HEK293 (cell line): ENCODE data around the gene IGF1R.

ENCODE experiments used
- CTCF ChIA-PET: fragments of 350-600 bp; formaldehyde crosslinking; extraction: SDS; loops from one replicate; lab custom pipeline; 2021; ENCODE audit warnings: antibody characterized with exemption; lab: Yijun Ruan, JAX
- POLR2A ChIA-PET: fragments of 300-600 bp; formaldehyde crosslinking; extraction: SDS; loops from one replicate; lab custom pipeline; 2020; ENCODE audit warnings: antibody characterized with exemption, inconsistent platforms; lab: Yijun Ruan, JAX
- H3K27ac ChIP-seq: fragments of 200-500 bp; sonication (Bioruptor generic); 2 replicates; pipeline ENCODE4 v1.5.1; 2014; ENCODE audit warnings: low read depth, low read length, control low read depth, inconsistent platforms; ENCODE audit errors: extremely low read depth
- H3K36me3 ChIP-seq, 2 experiments: fragments of 200-500 bp in 1 of 2; sonication (Bioruptor generic) in 1 of 2; 1 replicate in 1 of 2; 2 replicates in 1 of 2; pipeline ENCODE4 v1.5.1; 2014 to 2017; ENCODE audit warnings: inconsistent platforms in 2 of 2, low read length in 2 of 2; ENCODE audit not compliant: control insufficient read depth in 2 of 2, insufficient read depth in 1 of 2
- H3K4me1 ChIP-seq: fragments of 200-500 bp; sonication (Bioruptor generic); 2 replicates; pipeline ENCODE4 v1.5.1; 2014; ENCODE audit warnings: mild to moderate bottlenecking, low read length, inconsistent platforms; ENCODE audit not compliant: control insufficient read depth, insufficient read depth
- H3K4me3 ChIP-seq: 2 replicates; pipeline ENCODE4 v1.5.1; 2011; ENCODE audit warnings: low read depth, mild to moderate bottlenecking, control low read depth, low read length, moderate library complexity
- H3K9me3 ChIP-seq: fragments of 200-500 bp; sonication (Bioruptor generic); 2 replicates; pipeline ENCODE4 v1.5.1; 2014; ENCODE audit warnings: low read depth, low read length, inconsistent platforms; ENCODE audit not compliant: control insufficient read depth, insufficient read depth
- FEZF1 ChIP-seq: fragments of 450-650 bp; formaldehyde crosslinking; IDR thresholded peaks from 2 replicates; pipeline ENCODE4 v1.5.1; 2016; ENCODE audit warnings: missing biosample characterization, missing genetic modification characterization
- HOXD13 ChIP-seq: sonication (generic); formaldehyde crosslinking; IDR thresholded peaks from 2 replicates; pipeline ENCODE4 v1.8.0; 2022; ENCODE audit warnings: missing genetic modification reagents, borderline replicate concordance
- KLF1 ChIP-seq: fragments of 450-650 bp; formaldehyde crosslinking; IDR thresholded peaks from 2 replicates; pipeline ENCODE4 v1.5.1; 2016; ENCODE audit warnings: missing biosample characterization, missing genetic modification characterization
- MEIS1 ChIP-seq: sonication (generic); formaldehyde crosslinking; IDR thresholded peaks from 2 replicates; pipeline ENCODE4 v1.8.1; 2022; ENCODE audit warnings: missing genetic modification reagents, mild to moderate bottlenecking, borderline replicate concordance
- PBX3 ChIP-seq: sonication (generic); formaldehyde crosslinking; IDR thresholded peaks from 2 replicates; pipeline ENCODE4 v1.8.1; 2022; ENCODE audit warnings: mild to moderate bottlenecking, moderate library complexity, missing genetic modification reagents
- PRDM4 ChIP-seq: fragments of 450-650 bp; formaldehyde crosslinking; IDR thresholded peaks from 2 replicates; pipeline ENCODE4 v1.5.1; 2017; ENCODE audit warnings: missing biosample characterization, missing genetic modification characterization
- ZBTB11 ChIP-seq: fragments of 450-650 bp; formaldehyde crosslinking; conservative IDR thresholded peaks from 2 replicates; pipeline ENCODE4 v1.5.1; 2016; ENCODE audit warnings: low read depth, missing biosample characterization, missing genetic modification characterization
- ZBTB21 ChIP-seq: fragments of 450-650 bp; formaldehyde crosslinking; IDR thresholded peaks from 2 replicates; pipeline ENCODE4 v1.5.1; 2017; ENCODE audit warnings: missing biosample characterization, missing genetic modification characterization
- ZIC2 ChIP-seq: fragments of 450-650 bp; formaldehyde crosslinking; IDR thresholded peaks from 2 replicates; pipeline ENCODE4 v1.5.1; 2016; ENCODE audit warnings: missing biosample characterization, missing genetic modification characterization
- ZNF146 ChIP-seq: fragments of 450-650 bp; formaldehyde crosslinking; IDR thresholded peaks from 2 replicates; pipeline ENCODE4 v1.5.1; 2016; ENCODE audit warnings: missing biosample characterization, missing genetic modification characterization
- ZNF26 ChIP-seq: fragments of 450-650 bp; formaldehyde crosslinking; IDR thresholded peaks from 2 replicates; pipeline ENCODE4 v1.5.1; 2016; ENCODE audit warnings: missing biosample characterization, missing genetic modification characterization
- ZNF302 ChIP-seq: fragments of 450-650 bp; formaldehyde crosslinking; IDR thresholded peaks from 2 replicates; pipeline ENCODE4 v1.5.1; 2016; ENCODE audit warnings: missing biosample characterization, missing genetic modification characterization, low read depth
- ZNF488 ChIP-seq: fragments of 450-650 bp; formaldehyde crosslinking; IDR thresholded peaks from 2 replicates; pipeline ENCODE4 v1.5.1; 2016; ENCODE audit warnings: missing biosample characterization, missing genetic modification characterization
- ZNF658 ChIP-seq: fragments of 450-650 bp; formaldehyde crosslinking; IDR thresholded peaks from 2 replicates; pipeline ENCODE4; 2016; ENCODE audit warnings: missing biosample characterization, missing genetic modification characterization
- ZSCAN23 ChIP-seq: fragments of 450-650 bp; formaldehyde crosslinking; IDR thresholded peaks from 2 replicates; pipeline ENCODE4 v1.5.1; 2016; ENCODE audit warnings: missing biosample characterization, missing genetic modification characterization
- TF ChIP-seq, protein P1 (sequence below): fragments of 450-650 bp; formaldehyde crosslinking; IDR thresholded peaks from 2 replicates; pipeline ENCODE4 v1.5.1; 2016; ENCODE audit warnings: missing biosample characterization, missing genetic modification characterization, low read depth
- TF ChIP-seq, protein P2 (sequence below): fragments of 450-650 bp; formaldehyde crosslinking; IDR thresholded peaks from 2 replicates; pipeline ENCODE4 v1.5.1; 2016; ENCODE audit warnings: missing biosample characterization, missing genetic modification characterization
- TF ChIP-seq, protein P3 (sequence below): fragments of 450-650 bp; formaldehyde crosslinking; IDR thresholded peaks from 2 replicates; pipeline ENCODE4 v1.5.1; 2016; ENCODE audit warnings: missing biosample characterization, missing genetic modification characterization

Gene IGF1R

GRCh38 chr15:98967916-98968315, 319.6 kb downstream of the IGF1R start (continued):
- TF ChIP-seq, protein P1, sequence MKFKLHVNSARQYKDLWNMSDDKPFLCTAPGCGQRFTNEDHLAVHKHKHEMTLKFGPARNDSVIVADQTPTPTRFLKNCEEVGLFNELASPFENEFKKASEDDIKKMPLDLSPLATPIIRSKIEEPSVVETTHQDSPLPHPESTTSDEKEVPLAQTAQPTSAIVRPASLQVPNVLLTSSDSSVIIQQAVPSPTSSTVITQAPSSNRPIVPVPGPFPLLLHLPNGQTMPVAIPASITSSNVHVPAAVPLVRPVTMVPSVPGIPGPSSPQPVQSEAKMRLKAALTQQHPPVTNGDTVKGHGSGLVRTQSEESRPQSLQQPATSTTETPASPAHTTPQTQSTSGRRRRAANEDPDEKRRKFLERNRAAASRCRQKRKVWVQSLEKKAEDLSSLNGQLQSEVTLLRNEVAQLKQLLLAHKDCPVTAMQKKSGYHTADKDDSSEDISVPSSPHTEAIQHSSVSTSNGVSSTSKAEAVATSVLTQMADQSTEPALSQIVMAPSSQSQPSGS (tag by site-specific recombination) = no peak
- TF ChIP-seq ZBTB11 (tag by site-specific recombination) = no peak

GRCh38 chr15:98968576-98968975, 320.2 kb downstream of the IGF1R start:
- ChIA-PET POLR2A (no interaction called here), CTCF (interaction anchor here (1.3 kb wide), 1 partner anchor 108 kb away, joined by 4 read pairs; no protein-coding TSS in a partner anchor)
- Histone ChIP-seq H3K4me1 (no peaks in the 10 kb centered on the region), H3K4me3 (no peak overlapping the region), H3K36me3 (no peaks in the 10 kb centered on the region)
- TF ChIP-seq ZNF26 (no peak), FEZF1 (no peak), ZNF658 (tag by site-specific recombination) (no peak), ZSCAN23 (tag by site-specific recombination) (no peak), MEIS1 (no peak), HOXD13 (CRISPR knock-in tag) (no peak), ZNF146 (tag by site-specific recombination) (no peak)
- TF ChIP-seq, protein P2, sequence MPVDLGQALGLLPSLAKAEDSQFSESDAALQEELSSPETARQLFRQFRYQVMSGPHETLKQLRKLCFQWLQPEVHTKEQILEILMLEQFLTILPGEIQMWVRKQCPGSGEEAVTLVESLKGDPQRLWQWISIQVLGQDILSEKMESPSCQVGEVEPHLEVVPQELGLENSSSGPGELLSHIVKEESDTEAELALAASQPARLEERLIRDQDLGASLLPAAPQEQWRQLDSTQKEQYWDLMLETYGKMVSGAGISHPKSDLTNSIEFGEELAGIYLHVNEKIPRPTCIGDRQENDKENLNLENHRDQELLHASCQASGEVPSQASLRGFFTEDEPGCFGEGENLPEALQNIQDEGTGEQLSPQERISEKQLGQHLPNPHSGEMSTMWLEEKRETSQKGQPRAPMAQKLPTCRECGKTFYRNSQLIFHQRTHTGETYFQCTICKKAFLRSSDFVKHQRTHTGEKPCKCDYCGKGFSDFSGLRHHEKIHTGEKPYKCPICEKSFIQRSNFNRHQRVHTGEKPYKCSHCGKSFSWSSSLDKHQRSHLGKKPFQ = no peak
- TF ChIP-seq, protein P3, sequence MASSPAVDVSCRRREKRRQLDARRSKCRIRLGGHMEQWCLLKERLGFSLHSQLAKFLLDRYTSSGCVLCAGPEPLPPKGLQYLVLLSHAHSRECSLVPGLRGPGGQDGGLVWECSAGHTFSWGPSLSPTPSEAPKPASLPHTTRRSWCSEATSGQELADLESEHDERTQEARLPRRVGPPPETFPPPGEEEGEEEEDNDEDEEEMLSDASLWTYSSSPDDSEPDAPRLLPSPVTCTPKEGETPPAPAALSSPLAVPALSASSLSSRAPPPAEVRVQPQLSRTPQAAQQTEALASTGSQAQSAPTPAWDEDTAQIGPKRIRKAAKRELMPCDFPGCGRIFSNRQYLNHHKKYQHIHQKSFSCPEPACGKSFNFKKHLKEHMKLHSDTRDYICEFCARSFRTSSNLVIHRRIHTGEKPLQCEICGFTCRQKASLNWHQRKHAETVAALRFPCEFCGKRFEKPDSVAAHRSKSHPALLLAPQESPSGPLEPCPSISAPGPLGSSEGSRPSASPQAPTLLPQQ (tag by site-specific recombination) = no peak
- TF ChIP-seq, all 188 proteins: peak for 0
- no peak overlapping the region for H3K27ac ChIP-seq
- no peaks in the 10 kb centered on the region for H3K9me3 ChIP-seq

DNA sequence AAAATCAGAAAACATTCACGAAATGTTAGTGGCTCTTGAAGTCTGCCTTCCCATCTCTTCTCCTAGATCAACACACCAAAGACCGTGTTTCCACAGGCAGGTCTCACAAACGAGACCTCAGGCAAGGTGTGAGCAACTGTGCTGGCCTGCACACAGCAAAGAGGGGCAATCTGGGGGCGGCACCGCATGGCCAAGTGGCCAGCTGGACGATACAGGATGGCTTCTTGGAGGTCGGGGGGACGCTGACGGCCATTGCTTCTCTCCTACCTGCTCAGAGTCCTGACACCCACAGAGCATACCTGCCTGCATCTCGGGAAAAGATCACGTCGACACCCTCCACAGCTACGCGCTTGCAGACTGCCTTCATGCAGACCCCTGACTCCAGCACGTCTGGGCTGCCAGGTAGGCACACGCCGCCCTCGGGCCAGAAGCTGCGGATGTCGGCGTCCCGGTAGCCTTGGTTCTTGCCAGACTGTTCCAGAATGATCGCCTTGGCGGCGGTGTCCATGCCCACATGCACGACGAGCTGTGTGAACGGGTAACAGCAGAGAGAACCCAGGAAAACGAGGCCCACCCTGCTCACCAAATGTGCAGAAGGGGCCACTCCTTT, 320.9 kb downstream of the IGF1R start:
- POLR2A ChIA-PET = interaction anchor here (0.8 kb wide), 1 partner anchor 19 kb away, joined by 3 read pairs; no protein-coding TSS in a partner anchor
- TF ChIP-seq KLF1 (tag by site-specific recombination) (no peak), ZIC2 (tag by site-specific recombination) (no peak), ZNF488 (no peak), ZNF302 (tag by site-specific recombination) (no peak), PBX3 (CRISPR knock-in tag) (no peak), ZBTB21 (tag by site-specific recombination) (no peak), PRDM4 (no peak)

More for the DNA sequence above, 320.9 kb downstream of the IGF1R start:
- H3K4me3 ChIP-seq = no peak overlapping the region
- no peak overlapping the region for H3K27ac ChIP-seq
- CTCF ChIA-PET = interaction anchor here (0.6 to 1.3 kb wide), 2 partner anchors 107 to 132 kb away, joined by 3 to 4 read pairs; no protein-coding TSS in a partner anchor
- no peaks in the 10 kb centered on the region for H3K9me3 ChIP-seq
- no peaks in the 10 kb centered on the region for H3K4me1 ChIP-seq
- H3K36me3 ChIP-seq = no peaks in the 10 kb centered on the region
